ENCODE data around the gene ITGB8.
A peak's percentile ranks its signal among the peaks of the same experiment; 100 is the strongest.

ITGB8 gene

GRCh38 chr7:20331910-20332813, 1.5 kb downstream of the ITGB8 start:
- peak overlapping the region; percentile 90 for H3K4me3 ChIP-seq (ENCODE audit: low read length)
- TF ChIP-seq CTCF (IDR thresholded peaks at IDR 0.05; ENCODE audit: insufficient read depth, low read depth, low read length, missing control alignments), result no peak
- DNase-seq (ENCODE audit: low read depth), result no peak

- TF ChIP-seq CTCF (IDR thresholded peaks at IDR 0.05; ENCODE audit: insufficient read depth, low read depth, low read length, missing control alignments), result no peak
- no peak overlapping the region for H3K4me3 ChIP-seq (ENCODE audit: low read length)
These were observed 7.6 kb downstream of the ITGB8 start for GRCh38 chr7:20338285-20338684.

GRCh38 chr7:20340839-20341238, 10.1 kb downstream of the ITGB8 start:
- DNase-seq (ENCODE audit: low read depth), result peak; percentile 93
- TF ChIP-seq CTCF (IDR thresholded peaks at IDR 0.05; ENCODE audit: insufficient read depth, low read depth, low read length, missing control alignments), result no peak
- no peak overlapping the region for H3K4me3 ChIP-seq (ENCODE audit: low read length)

More at GRCh38 chr7:20338285-20338684, 7.6 kb downstream of the ITGB8 start:
- no peak for DNase-seq (ENCODE audit: low read depth)

- no peak for DNase-seq (ENCODE audit: low read depth)
- H3K4me3 ChIP-seq (ENCODE audit: low read length), result no peak overlapping the region
- peak; percentile 27 for TF ChIP-seq CTCF (IDR thresholded peaks at IDR 0.05; ENCODE audit: insufficient read depth, low read depth, low read length, missing control alignments)
These were observed 12.5 kb downstream of the ITGB8 start for GRCh38 chr7:20343205-20343604.

GRCh38 chr7:20343941-20344340, 13.2 kb downstream of the ITGB8 start:
- H3K4me3 ChIP-seq (ENCODE audit: low read length), result no peak overlapping the region
- peak; percentile 25 for DNase-seq (ENCODE audit: low read depth)
- no peak for TF ChIP-seq CTCF (IDR thresholded peaks at IDR 0.05; ENCODE audit: insufficient read depth, low read depth, low read length, missing control alignments)

- no peak for DNase-seq (ENCODE audit: low read depth)
- no peak for TF ChIP-seq CTCF (IDR thresholded peaks at IDR 0.05; ENCODE audit: insufficient read depth, low read depth, low read length, missing control alignments)
- no peak overlapping the region for H3K4me3 ChIP-seq (ENCODE audit: low read length)
These were observed 13.7 kb downstream of the ITGB8 start for GRCh38 chr7:20344396-20344795.

GRCh38 chr7:20346577-20346976, 15.9 kb downstream of the ITGB8 start:
- DNase-seq (ENCODE audit: low read depth), result no peak
- no peak overlapping the region for H3K4me3 ChIP-seq (ENCODE audit: low read length)
- no peak for TF ChIP-seq CTCF (IDR thresholded peaks at IDR 0.05; ENCODE audit: insufficient read depth, low read depth, low read length, missing control alignments)
